Measurements from ENCODE around the gene GRK5. TPM values are rescaled to one million over a fixed set of nuclear protein-coding genes. Genes with fewer than 3 reads are reported as not detected.

The GRK5 gene
- total RNA-seq, 1 experiment from 2014 or later: 1.2 TPM

DNA sequence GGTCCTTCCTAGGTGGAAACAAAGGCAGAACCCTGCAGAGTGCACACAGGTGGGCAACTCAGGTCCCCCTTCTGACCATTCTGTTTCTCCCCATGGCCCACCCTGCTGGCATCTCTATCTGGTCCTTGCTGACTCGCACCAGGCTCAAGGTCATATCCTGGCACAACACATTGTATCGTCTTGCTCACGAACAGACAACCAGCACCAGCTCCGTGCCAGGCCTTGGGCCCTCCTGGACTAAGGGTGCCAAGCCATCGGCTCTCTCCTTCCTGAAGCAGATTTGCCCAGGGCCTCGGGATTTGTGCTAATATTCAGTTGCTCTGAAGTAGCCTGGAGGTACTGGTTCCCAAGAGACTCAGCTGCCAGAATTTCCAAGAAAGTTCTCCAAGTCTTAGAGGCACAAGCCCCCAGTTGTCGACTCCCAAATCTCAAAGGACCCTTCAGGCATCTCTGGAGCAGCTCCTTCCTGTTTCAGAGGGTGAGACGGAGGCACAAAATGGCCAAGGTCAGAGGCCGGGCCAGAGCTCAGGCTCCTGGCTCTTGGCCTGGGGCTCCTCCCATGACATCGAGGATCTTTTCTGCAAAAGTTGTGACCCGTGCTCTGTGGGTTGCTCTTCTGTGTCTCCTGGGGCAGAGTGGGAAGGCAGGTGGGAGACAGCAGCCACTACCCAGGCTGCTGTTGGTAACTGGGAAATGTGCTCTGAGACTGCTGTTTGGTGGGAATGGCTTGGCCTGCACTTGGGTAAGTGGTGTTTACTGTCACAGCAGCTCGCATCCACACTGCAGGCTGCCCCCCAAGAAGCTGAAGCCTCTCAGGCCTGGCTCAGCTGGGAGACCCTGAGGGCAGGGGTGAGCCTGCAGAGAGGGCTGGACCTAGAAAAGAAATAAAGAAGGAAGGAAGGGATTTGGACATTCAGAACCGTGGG, 213.8 kb downstream of the GRK5 start:
- Histone ChIP-seq H3K79me2 (ENCODE audit: insufficient read depth, low read length) (no peaks in the 10 kb centered on the region), H4K20me1 (ENCODE audit: control insufficient read depth, insufficient read depth, insufficient read length) (no peaks in the 10 kb centered on the region), H4K5ac (ENCODE audit: insufficient read length, low read depth, low read length) (no peak overlapping the region), H2BK5ac (ENCODE audit: insufficient read length, low read length) (no peak overlapping the region), H3K14ac (ENCODE audit: insufficient read depth, low read length) (no peak overlapping the region; the same call in 1 of the 2 replicates), H3K9me3 (ENCODE audit: control insufficient read depth, low read depth, low read length) (no peaks in the 10 kb centered on the region), H2BK15ac (ENCODE audit: low read depth, low read length) (no peak overlapping the region), H3K27me3 (ENCODE audit: insufficient read depth, low read length) (no peaks in the 10 kb centered on the region), H2AFZ (ENCODE audit: low read length) (no peak overlapping the region), H2BK12ac (ENCODE audit: insufficient read length, low read depth, low read length) (no peak overlapping the region), H4K91ac (ENCODE audit: insufficient read length, low read depth, low read length) (no peak overlapping the region), H3K9ac (ENCODE audit: extremely low read depth, insufficient read length, low read length) (no peak overlapping the region), H2BK20ac (ENCODE audit: low read depth, low read length, poor library complexity, severe bottlenecking) (no peak overlapping the region), H3K4ac (ENCODE audit: low read depth, low read length) (no peak overlapping the region), H2BK120ac (ENCODE audit: low read depth, low read length, poor library complexity, severe bottlenecking) (no peak overlapping the region), H3K18ac (ENCODE audit: insufficient read length, low read depth, low read length) (no peak overlapping the region), H3T11ph (ENCODE audit: low read length) (no peak overlapping the region), H4K8ac (replicated peaks; ENCODE audit: insufficient read length, low read depth, low read length) (no peak overlapping the region), H3K23ac (ENCODE audit: insufficient read length, low read depth, low read length) (no peak overlapping the region), H3K23me2 (ENCODE audit: insufficient read length, low read depth, low read length, poor library complexity, severe bottlenecking) (no peaks in the 10 kb centered on the region), H2AK5ac (ENCODE audit: insufficient read length, low read length) (no peak overlapping the region), H3K79me1 (ENCODE audit: insufficient read depth, low read depth, low read length, poor library complexity, severe bottlenecking) (no peaks in the 10 kb centered on the region), H3K4me2 (ENCODE audit: insufficient read depth, insufficient read length, low read length) (no peak overlapping the region), H3K56ac (ENCODE audit: insufficient read length, low read depth, low read length) (no peak overlapping the region), H3K27ac (ENCODE audit: insufficient read length, low read depth, low read length) (no peak overlapping the region), H3K4me1 (ENCODE audit: insufficient read depth, low read length) (no peaks in the 10 kb centered on the region)
- no peak overlapping the region; a peak in 1 of 5 replicates for H3K4me3 Mint-ChIP-seq
- H3K27ac Mint-ChIP-seq: peak overlapping the region in 2 of 3 experiments; percentile 30 to 50; a peak in 4 of 7 replicates
- no peaks in the 10 kb centered on the region for H3K9me3 Mint-ChIP-seq
- TF ChIP-seq, protein P1, sequence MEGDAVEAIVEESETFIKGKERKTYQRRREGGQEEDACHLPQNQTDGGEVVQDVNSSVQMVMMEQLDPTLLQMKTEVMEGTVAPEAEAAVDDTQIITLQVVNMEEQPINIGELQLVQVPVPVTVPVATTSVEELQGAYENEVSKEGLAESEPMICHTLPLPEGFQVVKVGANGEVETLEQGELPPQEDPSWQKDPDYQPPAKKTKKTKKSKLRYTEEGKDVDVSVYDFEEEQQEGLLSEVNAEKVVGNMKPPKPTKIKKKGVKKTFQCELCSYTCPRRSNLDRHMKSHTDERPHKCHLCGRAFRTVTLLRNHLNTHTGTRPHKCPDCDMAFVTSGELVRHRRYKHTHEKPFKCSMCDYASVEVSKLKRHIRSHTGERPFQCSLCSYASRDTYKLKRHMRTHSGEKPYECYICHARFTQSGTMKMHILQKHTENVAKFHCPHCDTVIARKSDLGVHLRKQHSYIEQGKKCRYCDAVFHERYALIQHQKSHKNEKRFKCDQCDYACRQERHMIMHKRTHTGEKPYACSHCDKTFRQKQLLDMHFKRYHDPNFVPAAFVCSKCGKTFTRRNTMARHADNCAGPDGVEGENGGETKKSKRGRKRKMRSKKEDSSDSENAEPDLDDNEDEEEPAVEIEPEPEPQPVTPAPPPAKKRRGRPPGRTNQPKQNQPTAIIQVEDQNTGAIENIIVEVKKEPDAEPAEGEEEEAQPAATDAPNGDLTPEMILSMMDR (conservative IDR thresholded peaks at IDR 0.05): no peak
- WGBS (ENCODE audit: extremely low coverage, insufficient read length, low lambda C conversion rate): no CpG with 5 or more reads among the region's 13 CpGs
- H3K36me3 Mint-ChIP-seq (ENCODE audit: insufficient read depth in 1 of 3, low read depth in 3 of 3): no peaks in the 10 kb centered on the region
- no peak for DNase-seq
- H3K27me3 Mint-ChIP-seq (ENCODE audit: low read depth): peaks cover 1% of the 10 kb centered on the region
- peaks cover 18 to 23% of the 10 kb centered on the region in 2 experiments for H3K4me1 Mint-ChIP-seq

Data from H9 (cell line).